HEK293 (cell line): Measurements from ENCODE around the gene TMEM259.

Experiments
- CTCF ChIA-PET: fragments of 350-600 bp; formaldehyde crosslinking; extraction: SDS; loops from one replicate; lab custom pipeline; 2021; ENCODE audit warnings: antibody characterized with exemption; lab: Yijun Ruan, JAX
- POLR2A ChIA-PET: fragments of 300-600 bp; formaldehyde crosslinking; extraction: SDS; loops from one replicate; lab custom pipeline; 2020; ENCODE audit warnings: antibody characterized with exemption, inconsistent platforms; lab: Yijun Ruan, JAX
- H3K27ac ChIP-seq: fragments of 200-500 bp; sonication (Bioruptor generic); 2 replicates; pipeline ENCODE4 v1.5.1; 2014; ENCODE audit warnings: low read depth, low read length, control low read depth, inconsistent platforms; ENCODE audit errors: extremely low read depth
- H3K36me3 ChIP-seq, 2 experiments: fragments of 200-500 bp in 1 of 2; sonication (Bioruptor generic) in 1 of 2; 1 replicate in 1 of 2; 2 replicates in 1 of 2; pipeline ENCODE4 v1.5.1; 2014 to 2017; ENCODE audit warnings: inconsistent platforms in 2 of 2, low read length in 2 of 2; ENCODE audit not compliant: control insufficient read depth in 2 of 2, insufficient read depth in 1 of 2
- H3K4me1 ChIP-seq: fragments of 200-500 bp; sonication (Bioruptor generic); 2 replicates; pipeline ENCODE4 v1.5.1; 2014; ENCODE audit warnings: mild to moderate bottlenecking, low read length, inconsistent platforms; ENCODE audit not compliant: control insufficient read depth, insufficient read depth
- H3K4me3 ChIP-seq: 2 replicates; pipeline ENCODE4 v1.5.1; 2011; ENCODE audit warnings: low read depth, mild to moderate bottlenecking, control low read depth, low read length, moderate library complexity
- H3K9me3 ChIP-seq: fragments of 200-500 bp; sonication (Bioruptor generic); 2 replicates; pipeline ENCODE4 v1.5.1; 2014; ENCODE audit warnings: low read depth, low read length, inconsistent platforms; ENCODE audit not compliant: control insufficient read depth, insufficient read depth
- KLF1 ChIP-seq: fragments of 450-650 bp; formaldehyde crosslinking; IDR thresholded peaks from 2 replicates; pipeline ENCODE4 v1.5.1; 2016; ENCODE audit warnings: missing biosample characterization, missing genetic modification characterization
- KLF10 ChIP-seq: fragments of 450-650 bp; IDR thresholded peaks from 2 replicates; pipeline ENCODE4 v1.5.1; 2018; ENCODE audit warnings: missing biosample characterization, mild to moderate bottlenecking, missing genetic modification characterization
- KLF16 ChIP-seq: fragments of 450-650 bp; formaldehyde crosslinking; IDR thresholded peaks from 2 replicates; pipeline ENCODE4 v1.5.1; 2017; ENCODE audit warnings: missing biosample characterization, missing genetic modification characterization
- KLF8 ChIP-seq: fragments of 450-650 bp; formaldehyde crosslinking; IDR thresholded peaks from 2 replicates; pipeline ENCODE4 v1.5.1; 2016; ENCODE audit warnings: missing biosample characterization, missing genetic modification characterization
- MZF1 ChIP-seq: fragments of 450-650 bp; formaldehyde crosslinking; IDR thresholded peaks from 2 replicates; pipeline ENCODE4 v1.5.1; 2017; ENCODE audit warnings: missing biosample characterization, missing genetic modification characterization, borderline replicate concordance
- SCRT2 ChIP-seq: fragments of 450-650 bp; formaldehyde crosslinking; IDR thresholded peaks from 2 replicates; pipeline ENCODE4 v1.5.1; 2016; ENCODE audit warnings: missing biosample characterization, missing genetic modification characterization
- ZFP3 ChIP-seq: fragments of 450-650 bp; formaldehyde crosslinking; IDR thresholded peaks from 2 replicates; pipeline ENCODE4 v1.5.1; 2016; ENCODE audit warnings: low read depth, missing biosample characterization, missing genetic modification characterization
- ZNF239 ChIP-seq: fragments of 450-650 bp; formaldehyde crosslinking; IDR thresholded peaks from 2 replicates; pipeline ENCODE4 v1.5.1; 2016; ENCODE audit warnings: missing biosample characterization, missing genetic modification characterization
- ZNF274 ChIP-seq, 2 experiments: fragments of 200-500 bp in 1 of 2; fragments of 450-650 bp in 1 of 2; sonication (Bioruptor generic) in 1 of 2; formaldehyde crosslinking in 1 of 2; IDR thresholded peaks; 2 replicates each; pipeline versions ENCODE4 v1.5.1 to v1.6.1; 2014 to 2016; ENCODE audit warnings: borderline replicate concordance in 1 of 2, inconsistent platforms in 1 of 2, low read length in 1 of 2, missing biosample characterization in 1 of 2, missing genetic modification characterization in 1 of 2
- ZNF302 ChIP-seq: fragments of 450-650 bp; formaldehyde crosslinking; IDR thresholded peaks from 2 replicates; pipeline ENCODE4 v1.5.1; 2016; ENCODE audit warnings: missing biosample characterization, missing genetic modification characterization, low read depth
- ZNF341 ChIP-seq: fragments of 450-650 bp; formaldehyde crosslinking; IDR thresholded peaks from 2 replicates; pipeline ENCODE4; 2016; ENCODE audit warnings: low read depth, missing biosample characterization, missing genetic modification characterization
- ZNF366 ChIP-seq: fragments of 450-650 bp; formaldehyde crosslinking; conservative IDR thresholded peaks from 2 replicates; pipeline ENCODE4 v1.5.1; 2016; ENCODE audit warnings: missing biosample characterization, missing genetic modification characterization
- ZNF391 ChIP-seq: fragments of 450-650 bp; formaldehyde crosslinking; IDR thresholded peaks from 2 replicates; pipeline ENCODE4 v1.5.1; 2016; ENCODE audit warnings: low read depth, missing biosample characterization, missing genetic modification characterization, borderline replicate concordance
- ZNF404 ChIP-seq: fragments of 450-650 bp; formaldehyde crosslinking; IDR thresholded peaks from 2 replicates; pipeline ENCODE4 v1.5.1; 2017; ENCODE audit warnings: missing biosample characterization, missing genetic modification characterization
- ZNF473 ChIP-seq: fragments of 450-650 bp; formaldehyde crosslinking; IDR thresholded peaks from 2 replicates; pipeline ENCODE4 v1.5.1; 2017; ENCODE audit warnings: missing biosample characterization, missing genetic modification characterization
- ZNF521 ChIP-seq: fragments of 450-650 bp; formaldehyde crosslinking; IDR thresholded peaks from 2 replicates; pipeline ENCODE4 v1.5.1; 2017; ENCODE audit warnings: missing biosample characterization, mild to moderate bottlenecking, missing genetic modification characterization
- ZNF610 ChIP-seq: fragments of 450-650 bp; formaldehyde crosslinking; IDR thresholded peaks from 2 replicates; pipeline ENCODE4 v1.5.1; 2016; ENCODE audit warnings: missing biosample characterization, missing genetic modification characterization, borderline replicate concordance
- ZNF621 ChIP-seq: fragments of 450-650 bp; formaldehyde crosslinking; IDR thresholded peaks from 2 replicates; pipeline ENCODE4 v1.5.1; 2017; ENCODE audit warnings: missing biosample characterization, missing genetic modification characterization
- ZNF626 ChIP-seq: fragments of 450-650 bp; sonication (Bioruptor Pico); formaldehyde crosslinking; IDR thresholded peaks from 2 replicates; pipeline ENCODE4 v1.5.1; 2018; ENCODE audit warnings: missing biosample characterization, missing genetic modification characterization, inconsistent platforms
- ZNF768 ChIP-seq: fragments of 450-650 bp; formaldehyde crosslinking; IDR thresholded peaks from 2 replicates; pipeline ENCODE4 v1.5.1; 2018; ENCODE audit warnings: missing biosample characterization, mild to moderate bottlenecking, missing genetic modification characterization
- ZNF830 ChIP-seq: fragments of 450-650 bp; IDR thresholded peaks from 2 replicates; pipeline ENCODE4 v1.5.0; 2018; ENCODE audit warnings: missing biosample characterization, missing genetic modification characterization, low read depth, mild to moderate bottlenecking, moderate library complexity
- TF ChIP-seq, protein P1 (sequence below): fragments of 450-650 bp; formaldehyde crosslinking; IDR thresholded peaks from 2 replicates; pipeline ENCODE4 v1.5.1; 2016; ENCODE audit warnings: missing biosample characterization, missing genetic modification characterization
- TF ChIP-seq, protein P2 (sequence below): fragments of 450-650 bp; formaldehyde crosslinking; IDR thresholded peaks from 2 replicates; pipeline ENCODE4 v1.5.1; 2016; ENCODE audit warnings: missing biosample characterization, missing genetic modification characterization
- TF ChIP-seq, protein P3 (sequence below): fragments of 450-650 bp; formaldehyde crosslinking; conservative IDR thresholded peaks from 2 replicates; pipeline ENCODE4 v1.5.1; 2016; ENCODE audit warnings: low read depth, missing biosample characterization, missing genetic modification characterization

TMEM259 gene

DNA sequence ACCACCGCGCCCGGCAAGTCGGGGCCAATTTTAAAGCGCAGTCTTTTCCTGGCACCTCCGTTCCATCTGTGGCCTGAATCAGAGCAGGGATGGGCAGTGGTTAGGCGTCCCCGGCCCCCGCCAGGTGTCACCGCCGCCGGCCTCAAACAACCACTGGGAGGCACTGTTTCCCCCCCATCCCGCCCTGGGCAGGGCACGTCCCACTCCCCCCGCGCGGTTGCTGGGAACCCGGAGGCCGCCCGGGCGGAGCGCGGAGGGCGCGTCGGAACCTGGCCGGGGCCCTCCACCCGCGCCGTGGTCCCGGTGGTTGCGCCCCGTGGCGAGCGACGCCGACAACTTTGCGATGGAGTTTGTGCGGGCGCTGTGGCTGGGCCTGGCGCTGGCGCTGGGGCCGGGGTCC is 20.8 kb downstream of the TMEM259 start, which contains the start of gene GRIN3B (continued):
- peak; percentile 74 for TF ChIP-seq ZNF341 (tag by site-specific recombination)
- no peak for TF ChIP-seq ZNF830 (tag by site-specific recombination)
- peak; percentile 47; the same call in 1 of the 2 replicates for TF ChIP-seq KLF16 (tag by site-specific recombination)
- TF ChIP-seq KLF1 (tag by site-specific recombination) = peak; percentile 82
- peak; percentile 63; the same call in 1 of the 2 replicates for TF ChIP-seq ZNF391
- TF ChIP-seq SCRT2 = no peak
- no peak for TF ChIP-seq ZNF302 (tag by site-specific recombination)
- TF ChIP-seq ZNF366 (tag by site-specific recombination) = no peak
- TF ChIP-seq, protein P1, sequence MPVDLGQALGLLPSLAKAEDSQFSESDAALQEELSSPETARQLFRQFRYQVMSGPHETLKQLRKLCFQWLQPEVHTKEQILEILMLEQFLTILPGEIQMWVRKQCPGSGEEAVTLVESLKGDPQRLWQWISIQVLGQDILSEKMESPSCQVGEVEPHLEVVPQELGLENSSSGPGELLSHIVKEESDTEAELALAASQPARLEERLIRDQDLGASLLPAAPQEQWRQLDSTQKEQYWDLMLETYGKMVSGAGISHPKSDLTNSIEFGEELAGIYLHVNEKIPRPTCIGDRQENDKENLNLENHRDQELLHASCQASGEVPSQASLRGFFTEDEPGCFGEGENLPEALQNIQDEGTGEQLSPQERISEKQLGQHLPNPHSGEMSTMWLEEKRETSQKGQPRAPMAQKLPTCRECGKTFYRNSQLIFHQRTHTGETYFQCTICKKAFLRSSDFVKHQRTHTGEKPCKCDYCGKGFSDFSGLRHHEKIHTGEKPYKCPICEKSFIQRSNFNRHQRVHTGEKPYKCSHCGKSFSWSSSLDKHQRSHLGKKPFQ = no peak
- no peak for TF ChIP-seq ZNF626 (tag by site-specific recombination)
- TF ChIP-seq ZNF768 (tag by site-specific recombination) = no peak
- no peak for TF ChIP-seq MZF1 (tag by site-specific recombination)
- TF ChIP-seq ZNF274 (IDR thresholded peaks at IDR 0.05; ENCODE audit: low read length) = no peak
- TF ChIP-seq ZNF274 (tag by site-specific recombination; IDR thresholded peaks at IDR 0.05; ENCODE audit: borderline replicate concordance) = no peak
- TF ChIP-seq ZNF621 = no peak
- TF ChIP-seq ZNF239 (tag by site-specific recombination) = no peak

DNA sequence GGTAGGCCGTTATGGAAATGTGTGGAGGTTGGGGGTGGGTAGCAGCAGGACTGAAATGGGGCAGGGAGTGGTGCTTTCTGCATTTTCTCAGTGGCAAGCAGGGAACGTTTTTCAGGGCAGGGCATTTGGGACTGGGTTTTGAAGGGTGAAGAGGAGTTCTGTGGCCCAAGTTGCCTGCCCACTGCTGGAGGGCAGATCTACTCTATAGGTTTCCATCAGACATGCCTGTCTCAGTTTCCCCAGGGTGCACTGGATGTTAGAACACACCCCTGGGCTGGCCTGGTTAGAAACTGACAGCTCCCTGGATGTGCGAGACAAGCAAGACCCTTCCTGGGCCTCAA is 21.6 kb downstream of the TMEM259 start:
- Histone ChIP-seq H3K27ac (no peak overlapping the region), H3K4me3 (no peak overlapping the region), H3K9me3 (no peaks in the 10 kb centered on the region), H3K36me3 (peaks cover 0 to 3% of the 10 kb centered on the region in 2 experiments; a peak in 1 of 3 replicates), H3K4me1 (peaks cover 7% of the 10 kb centered on the region)
- ChIA-PET POLR2A (interaction anchor here (0.6 to 0.8 kb wide), 2 partner anchors 16 to 234 kb away, joined by 3 read pairs; no protein-coding TSS in a partner anchor), CTCF (interaction anchor here (1.1 to 2.7 kb wide), 2 partner anchors 76 to 196 kb away, joined by 3 to 13 read pairs; no protein-coding TSS in a partner anchor)
- TF ChIP-seq ZNF473 (tag by site-specific recombination) (0 out of 2 replicates have a peak, but pooled peaks have one; percentile 47), ZFP3 (tag by site-specific recombination) (peak; percentile 100), ZNF610 (tag by site-specific recombination) (no peak)
- TF ChIP-seq, protein P2, sequence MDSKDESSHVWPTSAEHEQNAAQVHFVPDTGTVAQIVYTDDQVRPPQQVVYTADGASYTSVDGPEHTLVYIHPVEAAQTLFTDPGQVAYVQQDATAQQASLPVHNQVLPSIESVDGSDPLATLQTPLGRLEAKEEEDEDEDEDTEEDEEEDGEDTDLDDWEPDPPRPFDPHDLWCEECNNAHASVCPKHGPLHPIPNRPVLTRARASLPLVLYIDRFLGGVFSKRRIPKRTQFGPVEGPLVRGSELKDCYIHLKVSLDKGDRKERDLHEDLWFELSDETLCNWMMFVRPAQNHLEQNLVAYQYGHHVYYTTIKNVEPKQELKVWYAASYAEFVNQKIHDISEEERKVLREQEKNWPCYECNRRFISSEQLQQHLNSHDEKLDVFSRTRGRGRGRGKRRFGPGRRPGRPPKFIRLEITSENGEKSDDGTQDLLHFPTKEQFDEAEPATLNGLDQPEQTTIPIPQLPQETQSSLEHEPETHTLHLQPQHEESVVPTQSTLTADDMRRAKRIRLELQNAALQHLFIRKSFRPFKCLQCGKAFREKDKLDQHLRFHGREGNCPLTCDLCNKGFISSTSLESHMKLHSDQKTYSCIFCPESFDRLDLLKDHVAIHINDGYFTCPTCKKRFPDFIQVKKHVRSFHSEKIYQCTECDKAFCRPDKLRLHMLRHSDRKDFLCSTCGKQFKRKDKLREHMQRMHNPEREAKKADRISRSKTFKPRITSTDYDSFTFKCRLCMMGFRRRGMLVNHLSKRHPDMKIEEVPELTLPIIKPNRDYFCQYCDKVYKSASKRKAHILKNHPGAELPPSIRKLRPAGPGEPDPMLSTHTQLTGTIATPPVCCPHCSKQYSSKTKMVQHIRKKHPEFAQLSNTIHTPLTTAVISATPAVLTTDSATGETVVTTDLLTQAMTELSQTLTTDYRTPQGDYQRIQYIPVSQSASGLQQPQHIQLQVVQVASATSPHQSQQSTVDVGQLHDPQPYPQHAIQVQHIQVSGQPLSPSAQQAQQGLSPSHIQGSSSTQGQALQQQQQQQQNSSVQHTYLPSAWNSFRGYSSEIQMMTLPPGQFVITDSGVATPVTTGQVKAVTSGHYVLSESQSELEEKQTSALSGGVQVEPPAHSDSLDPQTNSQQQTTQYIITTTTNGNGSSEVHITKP (tag by site-specific recombination) = no peak

DNA sequence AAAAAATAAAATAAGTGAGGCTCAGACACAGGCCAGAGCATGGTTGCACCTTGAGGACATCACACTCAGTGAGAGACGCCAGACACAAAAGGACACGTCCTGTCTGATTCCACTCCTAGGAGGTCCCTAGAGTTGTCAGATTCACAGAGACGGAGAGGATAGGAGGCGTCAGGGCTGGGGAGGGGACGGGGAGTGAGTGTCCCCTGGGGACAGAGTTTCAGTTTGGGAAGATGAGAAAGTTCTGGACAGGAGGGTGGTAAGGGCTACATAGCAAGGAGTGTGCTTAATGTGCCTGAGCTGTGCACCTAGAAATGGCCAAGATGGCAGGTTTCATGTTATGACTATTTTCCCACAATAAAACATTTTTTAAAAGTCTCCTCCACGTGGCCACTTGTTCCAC is 22.9 kb downstream of the TMEM259 start:
- POLR2A ChIA-PET = no interaction called here
- H3K9me3 ChIP-seq = no peaks in the 10 kb centered on the region
- peaks cover 0 to 15% of the 10 kb centered on the region in 2 experiments; a peak in 1 of 3 replicates for H3K36me3 ChIP-seq
- CTCF ChIA-PET = interaction anchor here (0.6 to 2.7 kb wide), 3 partner anchors 14 to 241 kb away, joined by 4 to 16 read pairs (median 13); partner anchors contain the start of gene WDR18
- peaks cover 7% of the 10 kb centered on the region for H3K4me1 ChIP-seq
- no peak overlapping the region for H3K27ac ChIP-seq
- H3K4me3 ChIP-seq = no peak overlapping the region
- TF ChIP-seq KLF8 (tag by site-specific recombination) = 0 out of 2 replicates have a peak, but pooled peaks have one; percentile 12
- TF ChIP-seq ZNF274 (IDR thresholded peaks at IDR 0.05; ENCODE audit: low read length) = no peak
- TF ChIP-seq ZNF274 (tag by site-specific recombination; IDR thresholded peaks at IDR 0.05; ENCODE audit: borderline replicate concordance) = no peak
- TF ChIP-seq, protein P3, sequence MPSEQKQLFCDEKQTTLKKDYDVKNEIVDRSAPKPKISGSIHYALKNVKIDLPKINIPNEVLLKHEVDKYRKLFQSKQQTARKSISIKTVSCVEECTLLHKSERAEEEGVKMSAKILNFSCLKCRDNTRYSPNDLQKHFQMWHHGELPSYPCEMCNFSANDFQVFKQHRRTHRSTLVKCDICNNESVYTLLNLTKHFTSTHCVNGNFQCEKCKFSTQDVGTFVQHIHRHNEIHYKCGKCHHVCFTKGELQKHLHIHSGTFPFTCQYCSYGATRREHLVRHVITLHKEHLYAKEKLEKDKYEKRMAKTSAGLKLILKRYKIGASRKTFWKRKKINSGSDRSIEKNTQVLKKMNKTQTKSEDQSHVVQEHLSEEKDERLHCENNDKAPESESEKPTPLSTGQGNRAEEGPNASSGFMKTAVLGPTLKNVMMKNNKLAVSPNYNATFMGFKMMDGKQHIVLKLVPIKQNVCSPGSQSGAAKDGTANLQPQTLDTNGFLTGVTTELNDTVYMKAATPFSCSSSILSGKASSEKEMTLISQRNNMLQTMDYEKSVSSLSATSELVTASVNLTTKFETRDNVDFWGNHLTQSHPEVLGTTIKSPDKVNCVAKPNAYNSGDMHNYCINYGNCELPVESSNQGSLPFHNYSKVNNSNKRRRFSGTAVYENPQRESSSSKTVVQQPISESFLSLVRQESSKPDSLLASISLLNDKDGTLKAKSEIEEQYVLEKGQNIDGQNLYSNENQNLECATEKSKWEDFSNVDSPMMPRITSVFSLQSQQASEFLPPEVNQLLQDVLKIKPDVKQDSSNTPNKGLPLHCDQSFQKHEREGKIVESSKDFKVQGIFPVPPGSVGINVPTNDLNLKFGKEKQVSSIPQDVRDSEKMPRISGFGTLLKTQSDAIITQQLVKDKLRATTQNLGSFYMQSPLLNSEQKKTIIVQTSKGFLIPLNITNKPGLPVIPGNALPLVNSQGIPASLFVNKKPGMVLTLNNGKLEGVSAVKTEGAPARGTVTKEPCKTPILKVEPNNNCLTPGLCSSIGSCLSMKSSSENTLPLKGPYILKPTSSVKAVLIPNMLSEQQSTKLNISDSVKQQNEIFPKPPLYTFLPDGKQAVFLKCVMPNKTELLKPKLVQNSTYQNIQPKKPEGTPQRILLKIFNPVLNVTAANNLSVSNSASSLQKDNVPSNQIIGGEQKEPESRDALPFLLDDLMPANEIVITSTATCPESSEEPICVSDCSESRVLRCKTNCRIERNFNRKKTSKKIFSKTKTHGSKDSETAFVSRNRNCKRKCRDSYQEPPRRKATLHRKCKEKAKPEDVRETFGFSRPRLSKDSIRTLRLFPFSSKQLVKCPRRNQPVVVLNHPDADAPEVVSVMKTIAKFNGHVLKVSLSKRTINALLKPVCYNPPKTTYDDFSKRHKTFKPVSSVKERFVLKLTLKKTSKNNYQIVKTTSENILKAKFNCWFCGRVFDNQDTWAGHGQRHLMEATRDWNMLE = no peak
- TF ChIP-seq KLF10 (tag by site-specific recombination) = 0 out of 2 replicates have a peak, but pooled peaks have one; percentile 4
- TF ChIP-seq ZNF521 = no peak
- no peak for TF ChIP-seq ZNF404 (tag by site-specific recombination)
